HepG2 (cell line): ENCODE results near the gene SH2D7. TPM values are rescaled to one million over a fixed set of nuclear protein-coding genes. Genes with fewer than 3 reads are reported as not detected.

ENCODE experiments used
- ERF ChIP-seq: IDR thresholded peaks from 2 replicates; pipeline ENCODE4 v1.6.1; 2018; ENCODE audit warnings: missing biosample characterization, missing genetic modification reagents
- GTF3A ChIP-seq: sonication (generic); formaldehyde crosslinking; conservative IDR thresholded peaks from 2 replicates; pipeline ENCODE4 v1.4.0; 2020; ENCODE audit warnings: mild to moderate bottlenecking, missing genetic modification reagents
- KDM5A ChIP-seq: fragments of 200-600 bp; sonication (generic); IDR thresholded peaks from 2 replicates; pipeline ENCODE4 v1.7.0; 2018; ENCODE audit warnings: antibody characterized with exemption, mild to moderate bottlenecking, low read length, borderline replicate concordance
- KLF9 ChIP-seq: IDR thresholded peaks from 2 replicates; pipeline ENCODE4 v1.6.1; 2016; ENCODE audit warnings: low read depth
- NCOA5 ChIP-seq: sonication (generic); formaldehyde crosslinking; IDR thresholded peaks from 2 replicates; pipeline ENCODE4 v1.4.0; 2020; ENCODE audit warnings: missing genetic modification reagents
- PITX1 ChIP-seq: sonication (generic); formaldehyde crosslinking; IDR thresholded peaks from 2 replicates; pipeline ENCODE4 v1.5.1; 2020; ENCODE audit warnings: mild to moderate bottlenecking, missing genetic modification reagents
- THAP11 ChIP-seq: IDR thresholded peaks from 2 replicates; pipeline ENCODE4 v1.6.1; 2016; ENCODE audit warnings: missing biosample characterization, missing genetic modification reagents
- ZBTB42 ChIP-seq: sonication (generic); formaldehyde crosslinking; IDR thresholded peaks from 2 replicates; pipeline ENCODE4 v1.5.0; 2020; ENCODE audit warnings: mild to moderate bottlenecking, missing genetic modification reagents
- ZNF101 ChIP-seq: sonication (generic); formaldehyde crosslinking; IDR thresholded peaks from 2 replicates; pipeline ENCODE4 v1.4.0; 2020; ENCODE audit warnings: mild to moderate bottlenecking, low read depth, missing genetic modification reagents, borderline replicate concordance
- ZNF274 ChIP-seq: sonication (generic); formaldehyde crosslinking; IDR thresholded peaks from 2 replicates; pipeline ENCODE4 v1.5.1; 2020; ENCODE audit warnings: mild to moderate bottlenecking, missing genetic modification reagents
- ZNF761 ChIP-seq: sonication (generic); formaldehyde crosslinking; conservative IDR thresholded peaks from 2 replicates; pipeline ENCODE4 v1.4.0; 2020; ENCODE audit warnings: mild to moderate bottlenecking, missing genetic modification reagents
- polyA plus RNA-seq, 8 experiments: library from polyadenylated mRNA; depleted of rRNA in 3 of 8; stranded (reverse) in 7 of 8; unstranded in 1 of 8; fragments of >200 nt; fragmentation: Illumina TruSeq in 4 of 8; extraction: Trizol in 4 of 8; gene quantifications; 2 replicates each; pipeline versions ENCODE4 v1.2.1 to v1.2.3, GENCODE V29; 2011 to 2016; ENCODE audit warnings: low read depth in 4 of 8, missing spikeins in 1 of 8, mixed read lengths in 1 of 8; ENCODE audit not compliant: insufficient read depth in 1 of 8
- total RNA-seq, 5 experiments: library from RNA; depleted of rRNA; stranded (reverse); fragments of >200 nt; fragmentation: Illumina TruSeq; extraction: Trizol; gene quantifications; 2 replicates each; pipeline ENCODE4 v1.2.3, GENCODE V29; 2016; ENCODE audit warnings: low read depth in 1 of 5
- TF ChIP-seq, protein P1 (sequence below): sonication (generic); formaldehyde crosslinking; IDR thresholded peaks from 2 replicates; pipeline ENCODE4 v1.4.0; 2020; ENCODE audit warnings: missing genetic modification reagents
- TF ChIP-seq, protein P2 (sequence below): IDR thresholded peaks from 2 replicates; pipeline ENCODE4 v1.6.1; 2016
- TF ChIP-seq, protein P3 (sequence below): sonication (generic); formaldehyde crosslinking; IDR thresholded peaks from 2 replicates; pipeline ENCODE4 v1.4.0; 2020; ENCODE audit warnings: missing genetic modification reagents
- TF ChIP-seq, protein P4 (sequence below): sonication (generic); formaldehyde crosslinking; IDR thresholded peaks from 2 replicates; pipeline ENCODE4 v1.8.0; 2022; ENCODE audit warnings: missing genetic modification reagents, mild to moderate bottlenecking, borderline replicate concordance
- TF ChIP-seq, protein P5 (sequence below): sonication (generic); formaldehyde crosslinking; IDR thresholded peaks from 2 replicates; pipeline ENCODE4 v1.9.0; 2021; ENCODE audit warnings: missing genetic modification reagents, borderline replicate concordance
- TF ChIP-seq, protein P6 (sequence below): sonication (generic); formaldehyde crosslinking; IDR thresholded peaks from 2 replicates; pipeline ENCODE4 v1.4.0; 2020; ENCODE audit warnings: mild to moderate bottlenecking, missing genetic modification reagents

Gene SH2D7
- total and polyA plus RNA-seq, 2 of the 13 experiments (the other 11 are each of a cell fraction or from before 2014, with no cell fraction given), result not detected

DNA sequence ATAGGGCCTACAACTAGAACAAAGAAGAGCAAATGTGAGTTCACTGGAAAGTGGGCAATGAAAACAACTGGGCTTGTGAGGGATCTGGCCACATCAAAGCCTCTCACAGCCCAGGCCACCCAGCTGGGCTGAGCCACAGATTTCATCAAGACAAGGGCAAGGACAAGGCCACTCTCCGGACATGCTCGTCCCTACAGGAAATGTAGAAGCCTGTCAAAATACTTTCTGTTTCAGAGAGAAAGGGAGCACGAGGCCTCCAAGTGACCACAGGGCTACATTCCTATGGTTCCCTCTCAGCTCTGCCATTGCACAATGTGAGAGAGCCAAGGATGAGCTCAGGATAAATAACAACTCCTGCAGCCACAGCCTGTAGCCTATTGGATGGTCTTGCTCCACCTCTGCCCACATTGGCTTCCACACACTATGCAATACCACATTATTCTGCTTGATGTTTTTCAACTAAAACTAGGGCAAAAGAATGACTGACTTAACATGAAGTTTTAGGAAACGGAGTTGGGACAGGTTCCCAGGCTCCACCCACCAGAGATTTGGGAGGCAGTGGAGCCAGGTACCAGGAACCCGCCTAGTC lies 27.0 kb upstream of the SH2D7 start (continued):
- TF ChIP-seq, protein P1, sequence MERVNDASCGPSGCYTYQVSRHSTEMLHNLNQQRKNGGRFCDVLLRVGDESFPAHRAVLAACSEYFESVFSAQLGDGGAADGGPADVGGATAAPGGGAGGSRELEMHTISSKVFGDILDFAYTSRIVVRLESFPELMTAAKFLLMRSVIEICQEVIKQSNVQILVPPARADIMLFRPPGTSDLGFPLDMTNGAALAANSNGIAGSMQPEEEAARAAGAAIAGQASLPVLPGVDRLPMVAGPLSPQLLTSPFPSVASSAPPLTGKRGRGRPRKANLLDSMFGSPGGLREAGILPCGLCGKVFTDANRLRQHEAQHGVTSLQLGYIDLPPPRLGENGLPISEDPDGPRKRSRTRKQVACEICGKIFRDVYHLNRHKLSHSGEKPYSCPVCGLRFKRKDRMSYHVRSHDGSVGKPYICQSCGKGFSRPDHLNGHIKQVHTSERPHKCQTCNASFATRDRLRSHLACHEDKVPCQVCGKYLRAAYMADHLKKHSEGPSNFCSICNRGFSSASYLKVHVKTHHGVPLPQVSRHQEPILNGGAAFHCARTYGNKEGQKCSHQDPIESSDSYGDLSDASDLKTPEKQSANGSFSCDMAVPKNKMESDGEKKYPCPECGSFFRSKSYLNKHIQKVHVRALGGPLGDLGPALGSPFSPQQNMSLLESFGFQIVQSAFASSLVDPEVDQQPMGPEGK (CRISPR knock-in tag), result peak; percentile 81
- TF ChIP-seq ZNF274 (CRISPR knock-in tag) (no peak), ZBTB42 (no peak), ERF (CRISPR knock-in tag) (peak; percentile 99), THAP11 (CRISPR knock-in tag) (peak; percentile 90), PITX1 (peak; percentile 92), KDM5A (no peak), GTF3A (CRISPR knock-in tag) (0 out of 2 replicates have a peak, but pooled peaks have one; percentile 60), NCOA5 (CRISPR knock-in tag) (no peak), ZNF101 (0 out of 2 replicates have a peak, but pooled peaks have one; percentile 45), ZNF761 (peak; percentile 92), KLF9 (0 out of 2 replicates have a peak, but pooled peaks have one; percentile 37)
- TF ChIP-seq, protein P2, sequence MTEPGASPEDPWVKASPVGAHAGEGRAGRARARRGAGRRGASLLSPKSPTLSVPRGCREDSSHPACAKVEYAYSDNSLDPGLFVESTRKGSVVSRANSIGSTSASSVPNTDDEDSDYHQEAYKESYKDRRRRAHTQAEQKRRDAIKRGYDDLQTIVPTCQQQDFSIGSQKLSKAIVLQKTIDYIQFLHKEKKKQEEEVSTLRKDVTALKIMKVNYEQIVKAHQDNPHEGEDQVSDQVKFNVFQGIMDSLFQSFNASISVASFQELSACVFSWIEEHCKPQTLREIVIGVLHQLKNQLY (CRISPR knock-in tag), result peak; percentile 100
- TF ChIP-seq, protein P3, sequence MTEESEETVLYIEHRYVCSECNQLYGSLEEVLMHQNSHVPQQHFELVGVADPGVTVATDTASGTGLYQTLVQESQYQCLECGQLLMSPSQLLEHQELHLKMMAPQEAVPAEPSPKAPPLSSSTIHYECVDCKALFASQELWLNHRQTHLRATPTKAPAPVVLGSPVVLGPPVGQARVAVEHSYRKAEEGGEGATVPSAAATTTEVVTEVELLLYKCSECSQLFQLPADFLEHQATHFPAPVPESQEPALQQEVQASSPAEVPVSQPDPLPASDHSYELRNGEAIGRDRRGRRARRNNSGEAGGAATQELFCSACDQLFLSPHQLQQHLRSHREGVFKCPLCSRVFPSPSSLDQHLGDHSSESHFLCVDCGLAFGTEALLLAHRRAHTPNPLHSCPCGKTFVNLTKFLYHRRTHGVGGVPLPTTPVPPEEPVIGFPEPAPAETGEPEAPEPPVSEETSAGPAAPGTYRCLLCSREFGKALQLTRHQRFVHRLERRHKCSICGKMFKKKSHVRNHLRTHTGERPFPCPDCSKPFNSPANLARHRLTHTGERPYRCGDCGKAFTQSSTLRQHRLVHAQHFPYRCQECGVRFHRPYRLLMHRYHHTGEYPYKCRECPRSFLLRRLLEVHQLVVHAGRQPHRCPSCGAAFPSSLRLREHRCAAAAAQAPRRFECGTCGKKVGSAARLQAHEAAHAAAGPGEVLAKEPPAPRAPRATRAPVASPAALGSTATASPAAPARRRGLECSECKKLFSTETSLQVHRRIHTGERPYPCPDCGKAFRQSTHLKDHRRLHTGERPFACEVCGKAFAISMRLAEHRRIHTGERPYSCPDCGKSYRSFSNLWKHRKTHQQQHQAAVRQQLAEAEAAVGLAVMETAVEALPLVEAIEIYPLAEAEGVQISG (CRISPR knock-in tag), result peak; percentile 84; the same call in 1 of the 2 replicates
- TF ChIP-seq, protein P4, sequence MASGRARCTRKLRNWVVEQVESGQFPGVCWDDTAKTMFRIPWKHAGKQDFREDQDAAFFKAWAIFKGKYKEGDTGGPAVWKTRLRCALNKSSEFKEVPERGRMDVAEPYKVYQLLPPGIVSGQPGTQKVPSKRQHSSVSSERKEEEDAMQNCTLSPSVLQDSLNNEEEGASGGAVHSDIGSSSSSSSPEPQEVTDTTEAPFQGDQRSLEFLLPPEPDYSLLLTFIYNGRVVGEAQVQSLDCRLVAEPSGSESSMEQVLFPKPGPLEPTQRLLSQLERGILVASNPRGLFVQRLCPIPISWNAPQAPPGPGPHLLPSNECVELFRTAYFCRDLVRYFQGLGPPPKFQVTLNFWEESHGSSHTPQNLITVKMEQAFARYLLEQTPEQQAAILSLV, result no peak
- TF ChIP-seq, protein P5, sequence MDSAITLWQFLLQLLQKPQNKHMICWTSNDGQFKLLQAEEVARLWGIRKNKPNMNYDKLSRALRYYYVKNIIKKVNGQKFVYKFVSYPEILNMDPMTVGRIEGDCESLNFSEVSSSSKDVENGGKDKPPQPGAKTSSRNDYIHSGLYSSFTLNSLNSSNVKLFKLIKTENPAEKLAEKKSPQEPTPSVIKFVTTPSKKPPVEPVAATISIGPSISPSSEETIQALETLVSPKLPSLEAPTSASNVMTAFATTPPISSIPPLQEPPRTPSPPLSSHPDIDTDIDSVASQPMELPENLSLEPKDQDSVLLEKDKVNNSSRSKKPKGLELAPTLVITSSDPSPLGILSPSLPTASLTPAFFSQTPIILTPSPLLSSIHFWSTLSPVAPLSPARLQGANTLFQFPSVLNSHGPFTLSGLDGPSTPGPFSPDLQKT (CRISPR knock-in tag), result no peak
- TF ChIP-seq, protein P6, sequence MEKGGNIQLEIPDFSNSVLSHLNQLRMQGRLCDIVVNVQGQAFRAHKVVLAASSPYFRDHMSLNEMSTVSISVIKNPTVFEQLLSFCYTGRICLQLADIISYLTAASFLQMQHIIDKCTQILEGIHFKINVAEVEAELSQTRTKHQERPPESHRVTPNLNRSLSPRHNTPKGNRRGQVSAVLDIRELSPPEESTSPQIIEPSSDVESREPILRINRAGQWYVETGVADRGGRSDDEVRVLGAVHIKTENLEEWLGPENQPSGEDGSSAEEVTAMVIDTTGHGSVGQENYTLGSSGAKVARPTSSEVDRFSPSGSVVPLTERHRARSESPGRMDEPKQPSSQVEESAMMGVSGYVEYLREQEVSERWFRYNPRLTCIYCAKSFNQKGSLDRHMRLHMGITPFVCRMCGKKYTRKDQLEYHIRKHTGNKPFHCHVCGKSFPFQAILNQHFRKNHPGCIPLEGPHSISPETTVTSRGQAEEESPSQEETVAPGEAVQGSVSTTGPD, result 0 out of 2 replicates have a peak, but pooled peaks have one; percentile 57
